Neural progenitor cell (in vitro differentiated cells): ENCODE data around the gene SGSM1.

ENCODE experiments used
- CTCF ChIP-seq: fragments of 200-600 bp; sonication (generic); IDR thresholded peaks from 2 replicates; pipeline ENCODE4 v1.5.1; 2017; ENCODE audit warnings: antibody characterized with exemption, mild to moderate bottlenecking
- EZH2 ChIP-seq: fragments of 200-600 bp; sonication (generic); IDR thresholded peaks from 2 replicates; pipeline ENCODE4 v1.6.1; 2017; ENCODE audit warnings: antibody characterized with exemption, mild to moderate bottlenecking, moderate library complexity
- EZH2phosphoT487 ChIP-seq: fragments of 200-600 bp; sonication (generic); IDR thresholded peaks from 2 replicates; pipeline ENCODE4 v1.6.1; 2017; ENCODE audit warnings: antibody characterized with exemption

GRCh38 chr22:24883432-24883831, 77.4 kb downstream of the SGSM1 start:
- no peak for TF ChIP-seq CTCF
- no peak for TF ChIP-seq EZH2
- no peak for TF ChIP-seq EZH2phosphoT487
